GM23248 (cell line): ENCODE data around the gene CFAP45.

Experiments
- EZH2 ChIP-seq: fragments of 200-600 bp; sonication (generic); IDR thresholded peaks from 2 replicates; pipeline ENCODE4 v1.6.1; 2018; ENCODE audit warnings: antibody characterized with exemption, mild to moderate bottlenecking; ENCODE audit not compliant: insufficient read depth, poor library complexity, severe bottlenecking
- EZH2phosphoT487 ChIP-seq: fragments of 200-600 bp; sonication (generic); IDR thresholded peaks from 2 replicates; pipeline ENCODE4 v1.6.1; 2018; ENCODE audit warnings: antibody characterized with exemption, moderate library complexity, mild to moderate bottlenecking, low read depth; ENCODE audit not compliant: insufficient read depth

DNA sequence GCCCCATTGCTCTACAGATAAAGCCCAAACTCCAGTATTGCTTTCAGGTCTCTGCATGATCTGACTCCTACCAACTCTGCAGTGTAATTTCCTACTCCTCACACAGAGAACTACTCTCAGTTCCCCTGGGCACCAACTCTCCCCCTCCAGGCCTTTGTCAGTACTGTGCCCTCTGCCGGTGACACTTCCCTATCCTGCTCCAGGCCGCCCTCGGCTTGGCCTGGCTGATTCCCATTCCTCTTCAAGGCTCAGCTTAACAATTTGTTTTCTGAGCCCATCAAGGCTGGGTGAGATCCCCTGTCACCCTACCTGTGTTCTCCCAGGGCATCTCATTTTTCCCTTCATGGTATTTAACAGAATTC, 70.7 kb downstream of the CFAP45 start:
- TF ChIP-seq EZH2, result no peak
- TF ChIP-seq EZH2phosphoT487, result no peak
